Upper lobe of left lung (tissue), 4 donors: Measurements from ENCODE around the gene EYS.

Experiments used
- EP300 ChIP-seq, 4 donors: sonication (generic); formaldehyde crosslinking; IDR thresholded peaks; one replicate each; pipeline ENCODE4 v1.5.1; 2017; ENCODE audit warnings: antibody characterized with exemption in 4 of 4, control low read depth in 2 of 4
- POLR2AphosphoS5 ChIP-seq, 2 donors: sonication (generic); formaldehyde crosslinking; IDR thresholded peaks; one replicate each; pipeline ENCODE4 v1.5.1; 2017; ENCODE audit warnings: antibody characterized with exemption in 2 of 2
- TF ChIP-seq, protein P1 (sequence below), 6 experiments: fragments of 450-650 bp in 4 of 6; fragments of 200-600 bp in 2 of 6; sonication (generic) in 2 of 6; IDR thresholded peaks; one replicate each; pipeline ENCODE4 v1.5.1; 2016 to 2019; ENCODE audit warnings: antibody characterized with exemption in 6 of 6

DNA sequence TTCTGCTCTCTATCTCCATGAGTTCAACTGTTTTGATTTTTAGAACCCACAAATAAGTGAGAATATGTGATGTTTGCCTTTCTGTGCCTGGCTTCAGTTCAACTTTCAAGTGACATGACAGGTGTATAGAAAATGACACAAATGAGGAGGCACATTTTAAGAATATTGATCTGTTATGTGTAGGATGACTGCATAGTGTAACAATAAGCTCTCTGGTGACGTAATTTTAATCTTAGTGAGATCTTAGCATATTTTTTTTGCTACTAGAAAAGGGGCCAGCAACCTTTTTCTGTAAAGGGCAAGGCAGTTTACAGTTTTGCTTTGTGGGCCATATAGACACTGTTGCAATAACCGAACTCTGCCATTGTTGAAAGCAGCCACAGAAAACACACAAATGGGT, 1941.2 kb downstream of the EYS start:
- TF ChIP-seq POLR2AphosphoS5 (IDR thresholded peaks at IDR 0.05) (no peak), EP300 (IDR thresholded peaks at IDR 0.05) (no peak)
- TF ChIP-seq, protein P1, sequence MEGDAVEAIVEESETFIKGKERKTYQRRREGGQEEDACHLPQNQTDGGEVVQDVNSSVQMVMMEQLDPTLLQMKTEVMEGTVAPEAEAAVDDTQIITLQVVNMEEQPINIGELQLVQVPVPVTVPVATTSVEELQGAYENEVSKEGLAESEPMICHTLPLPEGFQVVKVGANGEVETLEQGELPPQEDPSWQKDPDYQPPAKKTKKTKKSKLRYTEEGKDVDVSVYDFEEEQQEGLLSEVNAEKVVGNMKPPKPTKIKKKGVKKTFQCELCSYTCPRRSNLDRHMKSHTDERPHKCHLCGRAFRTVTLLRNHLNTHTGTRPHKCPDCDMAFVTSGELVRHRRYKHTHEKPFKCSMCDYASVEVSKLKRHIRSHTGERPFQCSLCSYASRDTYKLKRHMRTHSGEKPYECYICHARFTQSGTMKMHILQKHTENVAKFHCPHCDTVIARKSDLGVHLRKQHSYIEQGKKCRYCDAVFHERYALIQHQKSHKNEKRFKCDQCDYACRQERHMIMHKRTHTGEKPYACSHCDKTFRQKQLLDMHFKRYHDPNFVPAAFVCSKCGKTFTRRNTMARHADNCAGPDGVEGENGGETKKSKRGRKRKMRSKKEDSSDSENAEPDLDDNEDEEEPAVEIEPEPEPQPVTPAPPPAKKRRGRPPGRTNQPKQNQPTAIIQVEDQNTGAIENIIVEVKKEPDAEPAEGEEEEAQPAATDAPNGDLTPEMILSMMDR (IDR thresholded peaks at IDR 0.05): no peak
